Activated T-cell treated with anti-CD3 and anti-CD28 coated beads, Interleukin-2, amount 50 U/mL, for 72 hours (primary cell): ENCODE results near the gene CDC42BPB. TPM values are rescaled to one million over a fixed set of nuclear protein-coding genes. Genes with fewer than 3 reads are reported as not detected.

Experiments
- ATAC-seq, 2 donors: fragments of 150-1000 bp; cut with Tn5 transposase; replicated peaks in 1 of 2; 2 replicates each; pipeline ENCODE4 v1.10.0; 2021; ENCODE audit warnings: moderate library complexity in 2 of 2, mild to moderate bottlenecking in 1 of 2
- DNase-seq, 2 donors: peaks; one replicate each; pipeline ENCODE4 v3.0.0; 2021 to 2022; ENCODE audit warnings: mixed read lengths in 1 of 2
- H3K27ac Mint-ChIP-seq: one replicate; pipeline ENCODE4 v1.8.0; 2022; ENCODE audit warnings: mild to moderate bottlenecking, moderate library complexity, mixed read lengths
- H3K27me3 Mint-ChIP-seq: one replicate; pipeline ENCODE4 v1.8.0; 2022; ENCODE audit warnings: low read depth, mixed read lengths
- H3K36me3 Mint-ChIP-seq, 2 donors: one replicate each; pipeline ENCODE4 v1.8.0; 2022; ENCODE audit warnings: mixed read lengths in 2 of 2, mild to moderate bottlenecking in 1 of 2; ENCODE audit not compliant: insufficient read depth in 2 of 2
- H3K4me1 Mint-ChIP-seq: one replicate; pipeline ENCODE4 v1.8.0; 2022; ENCODE audit warnings: low read depth, mixed read lengths
- H3K4me3 Mint-ChIP-seq, 2 donors: one replicate each; pipeline ENCODE4 v1.8.0; 2022; ENCODE audit warnings: mild to moderate bottlenecking in 2 of 2, mixed read lengths in 2 of 2, moderate library complexity in 2 of 2
- H3K9me3 Mint-ChIP-seq, 2 donors: one replicate each; pipeline ENCODE4 v1.8.0; 2022; ENCODE audit warnings: mixed read lengths in 2 of 2
- total RNA-seq, 2 donors: library from RNA; stranded (reverse); gene quantifications; one replicate each; pipeline ENCODE4 v1.2.3, GENCODE V29; 2022

CDC42BPB gene
- total RNA-seq, 2 donors from 2014 or later: 3.7 to 5.4 TPM

DNA sequence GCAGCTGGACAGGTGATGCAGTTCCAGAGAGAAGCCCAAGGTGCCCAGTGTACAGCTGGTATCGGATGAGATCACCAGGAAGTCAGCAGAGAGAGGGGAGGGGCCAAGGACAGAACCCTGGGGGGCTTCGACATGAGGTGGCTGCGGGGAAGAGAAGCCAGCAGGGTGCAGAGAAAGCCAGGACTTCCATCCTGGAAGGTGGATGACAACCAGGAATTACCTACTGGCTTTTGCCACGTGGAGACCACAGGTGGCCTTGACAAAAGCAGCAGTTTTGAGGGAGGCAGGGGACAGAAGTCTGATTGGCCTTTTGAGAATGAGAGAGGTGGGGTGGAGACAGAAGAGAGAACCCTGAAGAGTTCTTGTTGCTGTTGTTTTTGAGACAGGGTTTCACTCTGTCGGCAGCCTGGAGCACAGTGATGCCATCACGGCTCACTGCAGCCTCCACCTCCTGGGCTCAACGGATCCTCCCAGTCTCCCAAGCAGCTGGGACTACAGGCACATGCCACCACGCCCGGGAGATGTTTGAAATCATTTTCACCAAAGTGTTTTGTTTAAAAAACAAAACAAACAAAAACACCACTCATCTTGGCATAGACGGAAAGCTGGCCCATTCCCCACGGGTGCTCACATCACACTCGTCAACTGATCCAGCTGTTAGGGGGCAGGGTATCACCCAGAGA, 35.2 kb downstream of the CDC42BPB start:
- ATAC-seq (no peak), DNase-seq (no peak)
- Mint-ChIP-seq H3K36me3 (peaks cover 0 to 4% of the 10 kb centered on the region in 2 donors), H3K9me3 (no peaks in the 10 kb centered on the region), H3K27ac (no peak overlapping the region), H3K4me3 (peak overlapping the region in 1 of 2 donors; percentile 73), H3K4me1 (peaks cover 13% of the 10 kb centered on the region), H3K27me3 (peaks cover 8% of the 10 kb centered on the region)

- ATAC-seq: no peak
- peaks cover 12% of the 10 kb centered on the region for H3K27me3 Mint-ChIP-seq
- DNase-seq: no peak
- H3K27ac Mint-ChIP-seq: no peak overlapping the region
- no peaks in the 10 kb centered on the region for H3K9me3 Mint-ChIP-seq
- peak overlapping the region in 1 of 2 donors; percentile 73 for H3K4me3 Mint-ChIP-seq
- peaks cover 0 to 4% of the 10 kb centered on the region in 2 donors for H3K36me3 Mint-ChIP-seq
- peaks cover 13% of the 10 kb centered on the region for H3K4me1 Mint-ChIP-seq
These were observed 35.7 kb downstream of the CDC42BPB start for GRCh38 chr14:103021684-103022001.

DNA sequence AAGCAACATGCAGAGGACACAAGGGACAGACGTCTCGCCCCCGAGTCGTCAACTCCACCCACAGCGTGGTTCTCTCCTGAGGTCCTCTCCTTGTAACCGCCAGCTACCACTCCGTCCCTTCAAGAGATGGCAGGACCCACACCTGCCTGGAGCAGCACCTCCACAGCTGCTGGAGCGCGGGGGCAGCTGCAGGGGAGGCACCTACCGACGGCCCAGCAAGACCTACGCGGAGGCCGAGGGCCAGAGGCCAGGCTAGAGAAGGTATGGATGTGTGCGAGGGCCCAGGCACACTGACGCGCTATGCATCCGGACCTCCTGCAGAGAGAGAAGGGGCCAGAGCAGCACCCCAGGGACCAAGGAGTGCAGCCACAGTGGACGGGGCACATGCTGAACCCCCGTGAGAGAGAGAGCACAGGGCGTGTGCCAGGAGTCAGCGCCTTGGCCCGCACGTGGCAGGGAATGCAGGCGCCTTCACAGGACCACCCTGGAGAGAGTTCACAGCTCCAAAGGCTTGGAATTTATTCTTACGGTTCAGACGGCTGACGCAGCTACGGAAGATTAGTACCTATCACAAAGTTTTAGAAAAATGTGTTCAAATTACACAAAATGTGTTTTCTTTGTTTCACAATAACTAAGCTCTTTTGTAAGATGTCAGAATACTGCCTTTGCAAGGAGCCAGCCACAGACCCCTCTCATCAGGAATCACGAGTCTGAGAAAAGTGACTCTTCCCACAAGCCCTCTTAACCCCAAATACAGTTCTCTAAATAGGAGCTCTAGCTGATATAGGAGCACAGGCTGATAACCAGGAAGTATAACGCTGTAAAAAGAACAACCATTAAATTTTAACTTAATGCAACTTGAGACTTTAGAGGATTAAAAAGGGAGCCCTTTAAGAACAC, 36.8 kb downstream of the CDC42BPB start:
- Mint-ChIP-seq H3K4me1 (peaks cover 13% of the 10 kb centered on the region), H3K4me3 (peak overlapping the region in 1 of 2 donors; percentile 73)
- no peak for ATAC-seq

DNA sequence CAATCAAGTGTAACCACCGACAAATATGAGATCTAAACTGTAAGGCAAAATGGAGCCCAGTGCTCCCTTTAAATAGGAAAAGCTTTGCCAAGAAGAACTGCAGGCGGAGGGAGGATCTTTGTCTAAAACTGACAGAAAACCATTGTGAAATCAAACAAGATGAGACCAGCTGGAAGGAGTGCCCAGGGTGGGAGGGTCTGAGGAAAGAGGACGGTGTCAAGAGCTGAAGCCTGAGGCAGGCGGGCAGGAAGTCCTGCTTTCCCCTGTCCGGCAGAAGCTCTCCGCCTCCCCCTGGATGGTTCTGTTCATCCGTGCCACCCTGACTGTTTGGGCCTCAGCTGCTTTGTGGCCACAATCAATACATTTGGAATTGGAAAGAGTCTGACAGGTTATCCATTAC, 37.5 kb downstream of the CDC42BPB start:
- H3K27me3 Mint-ChIP-seq: peaks cover 14% of the 10 kb centered on the region

More for the DNA sequence above, 36.8 kb downstream of the CDC42BPB start:
- Mint-ChIP-seq H3K27ac (no peak overlapping the region), H3K9me3 (no peaks in the 10 kb centered on the region), H3K27me3 (peaks cover 14% of the 10 kb centered on the region), H3K36me3 (peaks cover 0 to 4% of the 10 kb centered on the region in 2 donors)
- DNase-seq: no peak

DNA sequence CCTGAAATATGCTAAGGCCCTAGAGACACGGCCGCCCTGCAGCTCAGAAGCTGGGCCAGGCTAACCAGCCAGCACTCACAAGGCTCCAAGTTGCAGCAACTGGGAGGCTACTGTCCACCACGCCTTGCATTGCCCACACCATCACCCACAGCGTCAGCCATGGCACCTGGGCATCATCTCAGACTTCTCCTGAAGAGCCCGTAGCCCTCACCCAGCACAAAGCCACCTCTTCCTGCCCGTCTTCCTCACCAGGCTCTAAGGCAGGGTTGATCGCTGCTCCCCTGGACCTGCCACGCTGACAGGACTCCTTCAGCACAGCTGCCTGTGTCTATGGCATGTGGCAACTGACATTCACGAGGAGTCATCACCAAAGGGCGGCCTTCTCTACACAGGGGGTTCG, 38.1 kb downstream of the CDC42BPB start:
- DNase-seq: no peak

More for the DNA sequence above, 37.5 kb downstream of the CDC42BPB start:
- ATAC-seq (no peak), DNase-seq (no peak)
- Mint-ChIP-seq H3K4me1 (peaks cover 18% of the 10 kb centered on the region), H3K4me3 (no peak overlapping the region), H3K9me3 (no peaks in the 10 kb centered on the region), H3K27ac (no peak overlapping the region), H3K36me3 (peaks cover 0 to under 1% of the 10 kb centered on the region in 2 donors)

GRCh38 chr14:103016594-103016993, 40.8 kb downstream of the CDC42BPB start:
- H3K4me1 Mint-ChIP-seq: peaks cover 15% of the 10 kb centered on the region
- H3K27me3 Mint-ChIP-seq: peaks cover 11% of the 10 kb centered on the region
- no peaks in the 10 kb centered on the region for H3K36me3 Mint-ChIP-seq
- no peak overlapping the region for H3K27ac Mint-ChIP-seq
- H3K4me3 Mint-ChIP-seq: no peak overlapping the region
- DNase-seq (no peak), ATAC-seq (no peak)
- H3K9me3 Mint-ChIP-seq: no peaks in the 10 kb centered on the region

More for the DNA sequence above, 38.1 kb downstream of the CDC42BPB start:
- Mint-ChIP-seq H3K4me1 (peaks cover 24% of the 10 kb centered on the region), H3K27me3 (peaks cover 14% of the 10 kb centered on the region), H3K9me3 (no peaks in the 10 kb centered on the region), H3K4me3 (no peak overlapping the region), H3K27ac (no peak overlapping the region), H3K36me3 (no peaks in the 10 kb centered on the region)
- ATAC-seq: no peak

DNA sequence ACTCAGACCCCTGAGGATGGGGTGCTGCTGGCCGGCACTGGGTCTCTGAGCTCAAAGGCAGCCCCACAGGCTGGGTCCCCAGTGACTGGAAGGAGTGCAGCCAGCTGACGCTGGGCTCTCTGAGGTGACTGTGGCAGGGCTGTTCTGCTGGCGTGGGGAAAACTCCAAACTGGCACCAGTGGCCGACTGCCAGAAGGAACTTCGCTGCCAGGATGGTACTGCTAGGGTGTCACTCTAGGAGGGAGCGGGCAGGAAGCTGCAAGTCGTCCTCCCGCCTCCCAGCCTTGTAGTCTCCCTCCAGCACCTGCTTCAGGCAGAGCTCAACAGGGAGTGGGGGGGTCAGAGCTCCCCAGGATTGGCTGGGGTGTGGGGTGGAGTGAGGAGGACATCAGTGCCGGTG, 41.3 kb downstream of the CDC42BPB start:
- Mint-ChIP-seq H3K4me1 (peaks cover 11% of the 10 kb centered on the region), H3K27ac (no peak overlapping the region), H3K4me3 (no peak overlapping the region), H3K36me3 (no peaks in the 10 kb centered on the region), H3K9me3 (no peaks in the 10 kb centered on the region), H3K27me3 (peaks cover 6% of the 10 kb centered on the region)
- ATAC-seq: no peak
- DNase-seq: no peak

DNA sequence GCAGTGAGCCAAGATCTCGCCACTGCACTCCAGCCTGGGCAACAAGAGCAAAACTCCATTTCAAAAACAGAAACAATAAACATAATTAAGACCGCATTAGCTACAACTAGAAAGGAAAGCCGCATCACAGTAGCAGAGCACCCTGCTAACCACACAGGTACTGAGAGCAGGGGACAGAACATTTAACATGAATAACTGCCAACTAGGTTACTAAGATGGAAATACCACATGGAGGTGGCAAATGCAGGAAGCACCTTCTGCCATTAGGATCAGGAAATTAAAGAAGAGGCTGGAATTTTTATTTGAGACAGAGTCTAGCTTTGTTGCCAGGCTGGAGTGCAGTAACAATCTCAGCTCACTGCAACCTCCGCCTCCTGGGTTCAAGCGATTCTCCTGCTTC, 41.9 kb downstream of the CDC42BPB start:
- Mint-ChIP-seq H3K27me3 (peaks cover 6% of the 10 kb centered on the region), H3K9me3 (no peaks in the 10 kb centered on the region), H3K36me3 (no peaks in the 10 kb centered on the region), H3K27ac (no peak overlapping the region), H3K4me1 (peaks cover 11% of the 10 kb centered on the region), H3K4me3 (no peak overlapping the region)
- ATAC-seq (no peak), DNase-seq (no peak)

DNA sequence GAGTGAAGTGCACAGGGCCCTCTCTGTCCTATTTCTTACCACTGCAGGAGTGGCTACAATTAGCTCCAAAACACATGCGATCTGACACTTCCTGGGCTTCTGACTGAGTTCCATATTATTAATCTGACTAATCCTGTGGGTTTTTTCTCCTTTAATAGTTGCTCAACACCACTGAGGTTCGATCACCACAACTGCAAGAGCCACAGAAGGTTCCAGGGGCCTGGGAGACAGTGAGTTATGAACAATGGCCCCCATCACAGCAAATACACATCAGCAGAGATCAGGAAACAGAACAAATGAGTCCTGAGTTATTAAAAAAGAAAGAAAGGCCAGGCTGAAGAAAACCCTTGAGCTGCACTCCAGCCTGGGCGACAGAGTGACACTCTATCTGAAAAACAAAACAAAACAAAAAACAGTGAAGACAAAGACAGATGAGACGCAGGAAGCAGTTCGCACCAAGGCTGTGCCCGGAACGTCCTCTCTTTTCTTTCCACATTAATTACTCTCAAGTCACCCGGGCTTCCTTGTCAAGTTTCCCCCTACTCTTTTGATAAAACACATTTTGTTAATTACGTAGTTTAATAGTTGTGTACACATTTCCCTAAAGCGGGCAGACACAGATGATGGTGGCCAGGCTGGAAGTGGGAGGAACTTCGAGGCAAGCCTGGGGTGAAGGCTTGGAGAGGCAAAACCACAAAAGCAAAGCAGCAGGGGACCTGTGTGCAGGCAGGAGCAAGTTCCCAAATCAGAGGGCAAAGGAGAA, 42.7 kb downstream of the CDC42BPB start:
- Mint-ChIP-seq H3K4me1 (peaks cover 11% of the 10 kb centered on the region), H3K27ac (peak overlapping the region; percentile 21), H3K36me3 (no peaks in the 10 kb centered on the region), H3K27me3 (peaks cover 6% of the 10 kb centered on the region), H3K9me3 (no peaks in the 10 kb centered on the region), H3K4me3 (peak overlapping the region; percentile 7 to 43)
- ATAC-seq (peak; percentile 18 to 32), DNase-seq (no peak)

GRCh38 chr14:103013028-103013427, 44.3 kb downstream of the CDC42BPB start:
- H3K4me1 Mint-ChIP-seq: peaks cover 11% of the 10 kb centered on the region
- H3K9me3 Mint-ChIP-seq: no peaks in the 10 kb centered on the region
- H3K27me3 Mint-ChIP-seq: peaks cover 6% of the 10 kb centered on the region
- no peaks in the 10 kb centered on the region for H3K36me3 Mint-ChIP-seq
- H3K4me3 Mint-ChIP-seq: no peak overlapping the region
- ATAC-seq (no peak), DNase-seq (no peak)
- H3K27ac Mint-ChIP-seq: no peak overlapping the region

GRCh38 chr14:103009559-103009958, 47.8 kb downstream of the CDC42BPB start:
- no peaks in the 10 kb centered on the region for H3K36me3 Mint-ChIP-seq
- DNase-seq (no peak), ATAC-seq (no peak)
- H3K4me1 Mint-ChIP-seq: peaks cover 3% of the 10 kb centered on the region
- no peak overlapping the region for H3K27ac Mint-ChIP-seq
- H3K4me3 Mint-ChIP-seq: no peak overlapping the region
- no peaks in the 10 kb centered on the region for H3K27me3 Mint-ChIP-seq
- H3K9me3 Mint-ChIP-seq: no peaks in the 10 kb centered on the region

GRCh38 chr14:103008768-103009357, 48.5 kb downstream of the CDC42BPB start:
- Mint-ChIP-seq H3K27ac (no peak overlapping the region), H3K36me3 (no peaks in the 10 kb centered on the region), H3K4me1 (no peaks in the 10 kb centered on the region), H3K9me3 (no peaks in the 10 kb centered on the region), H3K4me3 (no peak overlapping the region), H3K27me3 (no peaks in the 10 kb centered on the region)
- DNase-seq: no peak
- no peak for ATAC-seq
